Measurements from ENCODE around the gene TRAP1. TPM values are rescaled to one million over a fixed set of nuclear protein-coding genes. Genes with fewer than 3 reads are reported as not detected.
A peak's percentile ranks its signal among the peaks of the same experiment; 100 is the strongest.

Gene TRAP1
- polyA plus RNA-seq, 1 donor: 117 TPM

- no peak for DNase-seq
Observed at GRCh38 chr16:3738128-3738527, 20.8 kb upstream of the TRAP1 start.

GRCh38 chr16:3737181-3737580 is 19.9 kb upstream of the TRAP1 start:
- DNase-seq: no peak

GRCh38 chr16:3736116-3736515 is 18.8 kb upstream of the TRAP1 start:
- DNase-seq: no peak

GRCh38 chr16:3735541-3735940 is 18.2 kb upstream of the TRAP1 start:
- no peak for DNase-seq

GRCh38 chr16:3734758-3735221 is 17.5 kb upstream of the TRAP1 start:
- no peak for DNase-seq

GRCh38 chr16:3734084-3734757 is 16.9 kb upstream of the TRAP1 start:
- no peak for DNase-seq

- DNase-seq: no peak
Observed at GRCh38 chr16:3732171-3732570, 14.8 kb upstream of the TRAP1 start.

GRCh38 chr16:3731126-3731935 is 14.0 kb upstream of the TRAP1 start:
- DNase-seq: no peak

- no peak for DNase-seq
Observed at GRCh38 chr16:3730161-3731125, 13.1 kb upstream of the TRAP1 start.

GRCh38 chr16:3729161-3730112 is 12.1 kb upstream of the TRAP1 start:
- DNase-seq: no peak

- DNase-seq: no peak
Observed at GRCh38 chr16:3728424-3729160, 11.3 kb upstream of the TRAP1 start.

- no peak for DNase-seq
Observed at GRCh38 chr16:3727806-3728381, 10.6 kb upstream of the TRAP1 start.

- DNase-seq: no peak
Observed at GRCh38 chr16:3726021-3726687, 8.8 kb upstream of the TRAP1 start.

GRCh38 chr16:3725276-3725675 is 8.0 kb upstream of the TRAP1 start:
- no peak for DNase-seq

GRCh38 chr16:3722508-3722907 is 5.2 kb upstream of the TRAP1 start:
- no peak for DNase-seq

GRCh38 chr16:3720418-3720817 is 3.1 kb upstream of the TRAP1 start:
- no peak for DNase-seq

GRCh38 chr16:3718628-3719027 is 1.3 kb upstream of the TRAP1 start:
- no peak for DNase-seq

- DNase-seq: no peak
Observed at GRCh38 chr16:3718019-3718391, 681 bp upstream of the TRAP1 start.

GRCh38 chr16:3716831-3717234 is 491 bp downstream of the TRAP1 start:
- DNase-seq: peak; percentile 6

- no peak for DNase-seq
Observed at GRCh38 chr16:3715430-3715829, 1.9 kb downstream of the TRAP1 start.

All from left kidney (tissue), 2 donors.